Measurements from ENCODE around the gene PLK1.
A peak's percentile ranks its signal among the peaks of the same experiment; 100 is the strongest.
"Not testable (repeated sequence)": the region's sequence is repeated elsewhere in the genome, so short reads cannot be mapped to it uniquely, and the experiment has no call there.

The PLK1 gene

DNA sequence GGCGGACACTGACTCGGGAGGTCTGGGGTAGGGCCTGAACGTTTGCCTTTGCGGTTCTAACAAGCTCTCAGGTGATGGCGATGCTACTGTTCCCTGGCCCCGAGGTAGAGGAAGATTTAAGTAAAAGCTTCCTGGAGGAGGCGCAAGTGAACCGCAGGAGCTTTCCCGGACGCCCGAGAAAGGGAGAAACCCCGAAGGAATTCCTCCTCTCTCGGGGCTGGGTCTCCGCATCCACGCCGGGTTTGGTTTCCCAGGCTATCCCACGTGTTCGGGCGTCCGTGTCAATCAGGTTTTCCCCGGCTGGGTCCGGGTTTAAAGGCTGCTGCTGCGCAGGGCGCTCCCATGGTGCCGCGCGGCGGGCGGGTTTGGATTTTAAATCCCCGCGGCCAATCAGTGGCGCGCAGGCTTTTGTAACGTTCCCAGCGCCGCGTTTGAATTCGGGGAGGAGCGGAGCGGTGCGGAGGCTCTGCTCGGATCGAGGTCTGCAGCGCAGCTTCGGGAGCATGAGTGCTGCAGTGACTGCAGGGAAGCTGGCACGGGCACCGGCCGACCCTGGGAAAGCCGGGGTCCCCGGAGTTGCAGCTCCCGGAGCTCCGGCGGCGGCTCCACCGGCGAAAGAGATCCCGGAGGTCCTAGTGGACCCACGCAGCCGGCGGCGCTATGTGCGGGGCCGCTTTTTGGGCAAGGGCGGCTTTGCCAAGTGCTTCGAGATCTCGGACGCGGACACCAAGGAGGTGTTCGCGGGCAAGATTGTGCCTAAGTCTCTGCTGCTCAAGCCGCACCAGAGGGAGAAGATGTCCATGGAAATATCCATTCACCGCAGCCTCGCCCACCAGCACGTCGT is at the start of gene PLK1:
PLK1 (plus strand) TSS at position 460 of the 844 bp plus-strand sequence; CDS start at position 504, 44 bp downstream.
- H3K27me3 Mint-ChIP-seq, result no peaks in the 10 kb centered on the region
- peak within 1 kb of the TSS; percentile 8 for H3K27ac Mint-ChIP-seq
- H3K4me3 Mint-ChIP-seq, result peak within 1 kb of the TSS; percentile 84
- peaks cover 9% of the 10 kb centered on the region for H3K4me1 Mint-ChIP-seq
- no peaks in the 10 kb centered on the region for H3K9me3 Mint-ChIP-seq
- H3K36me3 Mint-ChIP-seq, result peaks cover 2% of the 10 kb centered on the region

DNA sequence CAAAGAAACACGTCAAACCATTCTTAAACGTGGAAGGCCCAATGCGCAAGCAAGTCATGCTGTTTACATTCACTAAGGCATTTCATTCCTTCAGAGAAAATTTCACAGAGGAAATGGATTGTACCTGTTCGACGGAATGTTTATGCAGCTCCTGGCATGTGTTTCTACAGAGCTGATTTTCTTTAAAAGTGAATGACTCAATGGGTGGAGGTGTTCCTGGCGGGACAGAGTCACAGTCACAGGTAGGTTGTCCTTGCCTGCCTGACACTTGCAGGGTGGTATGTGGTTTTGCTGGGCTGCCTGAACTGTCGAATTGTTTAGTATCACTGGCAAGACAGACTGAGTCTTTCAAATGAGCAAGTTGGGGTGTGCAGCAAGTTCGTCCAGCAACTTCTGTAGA is 49.2 kb upstream of the PLK1 start:
- Mint-ChIP-seq H3K27me3 (no peaks in the 10 kb centered on the region), H3K4me3 (no peak overlapping the region), H3K36me3 (peaks cover 10% of the 10 kb centered on the region), H3K27ac (no peak overlapping the region), H3K4me1 (peaks cover 20% of the 10 kb centered on the region), H3K9me3 (no peaks in the 10 kb centered on the region)

DNA sequence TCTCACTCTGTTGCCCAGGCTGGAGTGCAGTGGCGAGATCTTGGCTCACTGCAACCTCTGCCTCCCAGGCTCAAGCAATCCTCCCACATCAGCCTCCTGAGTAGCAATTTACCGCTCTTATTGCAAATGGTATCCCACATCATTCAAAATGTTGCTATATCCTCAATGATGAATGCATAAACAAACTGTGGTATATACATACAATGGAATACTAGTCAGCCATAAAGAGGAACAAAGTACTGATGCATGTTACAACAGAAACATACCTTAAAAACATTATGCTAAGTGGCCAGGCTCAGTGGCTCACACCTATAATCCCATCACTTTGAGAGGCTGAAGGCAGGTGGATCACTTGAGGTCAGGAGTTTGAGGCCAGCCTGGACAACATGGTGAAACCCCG is 46.8 kb upstream of the PLK1 start:
- not testable (repeated sequence) for H3K27me3 Mint-ChIP-seq, H3K4me3 Mint-ChIP-seq, H3K9me3 Mint-ChIP-seq, H3K27ac Mint-ChIP-seq
- peaks cover 15% of the 10 kb centered on the region for H3K36me3 Mint-ChIP-seq
- H3K4me1 Mint-ChIP-seq, result peaks cover 20% of the 10 kb centered on the region

DNA sequence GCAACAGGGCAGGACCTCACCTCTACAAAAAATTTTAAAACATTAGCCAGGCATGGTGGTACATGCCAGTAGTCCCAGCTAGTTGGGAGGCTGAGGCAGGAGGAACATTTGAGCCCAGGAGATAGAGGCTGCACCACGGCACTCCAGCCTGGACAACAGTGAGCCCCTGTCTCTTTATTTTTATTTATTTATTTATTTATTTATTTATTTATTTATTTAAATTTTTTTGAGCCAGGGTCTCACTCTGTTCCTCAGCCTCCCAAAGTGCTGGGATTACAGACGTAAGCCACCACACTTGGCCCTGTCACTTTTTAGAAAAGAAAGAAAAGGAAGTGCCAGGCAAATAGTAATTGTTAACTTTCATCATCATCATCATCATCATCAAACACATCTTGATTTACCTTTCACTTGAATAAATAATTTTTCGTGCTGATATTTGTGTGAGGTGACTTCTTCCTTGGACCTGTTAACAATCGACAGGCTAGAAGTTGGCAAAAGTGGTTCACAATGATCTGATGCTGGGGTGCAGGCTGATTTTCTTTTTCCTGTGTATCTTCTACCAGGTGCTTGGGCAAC is 44.1 kb upstream of the PLK1 start:
- no peaks in the 10 kb centered on the region for H3K9me3 Mint-ChIP-seq
- H3K27ac Mint-ChIP-seq, result no peak overlapping the region
- H3K4me3 Mint-ChIP-seq, result no peak overlapping the region
- peaks cover 26% of the 10 kb centered on the region for H3K4me1 Mint-ChIP-seq
- H3K36me3 Mint-ChIP-seq, result peaks cover 13% of the 10 kb centered on the region
- no peaks in the 10 kb centered on the region for H3K27me3 Mint-ChIP-seq

DNA sequence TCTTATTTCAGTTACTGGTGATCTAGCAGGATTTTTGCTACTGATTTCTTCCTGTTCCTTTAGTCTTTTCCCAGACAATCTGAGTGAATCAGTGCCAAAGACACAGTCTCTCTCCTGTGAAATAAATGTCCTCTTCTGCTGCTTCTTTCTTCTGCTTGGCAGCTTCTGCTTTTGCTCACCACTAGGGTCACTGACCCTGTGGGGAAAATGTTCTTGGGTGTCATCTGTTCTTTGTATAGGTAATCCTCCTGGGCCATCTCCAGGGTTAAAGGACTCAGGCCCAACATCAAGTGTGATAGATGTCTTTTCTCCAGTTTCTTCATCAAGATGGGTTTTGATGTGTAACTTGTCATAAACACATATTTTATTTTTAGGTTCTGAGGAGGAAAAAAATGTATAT is 42.7 kb upstream of the PLK1 start:
- no peaks in the 10 kb centered on the region for H3K9me3 Mint-ChIP-seq
- H3K27me3 Mint-ChIP-seq, result no peaks in the 10 kb centered on the region
- H3K4me1 Mint-ChIP-seq, result peaks cover 30% of the 10 kb centered on the region
- peak overlapping the region; percentile 25 for H3K27ac Mint-ChIP-seq
- no peak overlapping the region for H3K4me3 Mint-ChIP-seq
- peaks cover 10% of the 10 kb centered on the region for H3K36me3 Mint-ChIP-seq

DNA sequence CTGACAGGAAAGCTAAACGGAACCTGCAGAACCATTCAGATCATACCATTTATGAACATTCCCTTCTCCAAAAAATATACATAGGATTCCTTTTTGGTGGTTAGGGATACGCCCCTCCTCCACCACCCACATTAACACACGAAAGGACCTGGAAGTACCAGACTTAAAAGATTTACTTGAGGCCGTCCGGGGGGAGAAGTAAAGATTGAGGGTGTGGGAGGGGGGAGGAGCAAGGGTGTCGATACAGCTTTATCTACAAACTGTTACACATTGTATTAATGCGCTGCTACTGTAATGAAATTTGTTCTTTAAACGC is 38.1 kb upstream of the PLK1 start:
- peaks cover 10% of the 10 kb centered on the region for H3K36me3 Mint-ChIP-seq
- H3K27me3 Mint-ChIP-seq, result no peaks in the 10 kb centered on the region
- H3K9me3 Mint-ChIP-seq, result peaks cover 4% of the 10 kb centered on the region
- peak overlapping the region; percentile 97 for H3K27ac Mint-ChIP-seq
- peak overlapping the region; percentile 94 for H3K4me3 Mint-ChIP-seq
- peaks cover 27% of the 10 kb centered on the region for H3K4me1 Mint-ChIP-seq

DNA sequence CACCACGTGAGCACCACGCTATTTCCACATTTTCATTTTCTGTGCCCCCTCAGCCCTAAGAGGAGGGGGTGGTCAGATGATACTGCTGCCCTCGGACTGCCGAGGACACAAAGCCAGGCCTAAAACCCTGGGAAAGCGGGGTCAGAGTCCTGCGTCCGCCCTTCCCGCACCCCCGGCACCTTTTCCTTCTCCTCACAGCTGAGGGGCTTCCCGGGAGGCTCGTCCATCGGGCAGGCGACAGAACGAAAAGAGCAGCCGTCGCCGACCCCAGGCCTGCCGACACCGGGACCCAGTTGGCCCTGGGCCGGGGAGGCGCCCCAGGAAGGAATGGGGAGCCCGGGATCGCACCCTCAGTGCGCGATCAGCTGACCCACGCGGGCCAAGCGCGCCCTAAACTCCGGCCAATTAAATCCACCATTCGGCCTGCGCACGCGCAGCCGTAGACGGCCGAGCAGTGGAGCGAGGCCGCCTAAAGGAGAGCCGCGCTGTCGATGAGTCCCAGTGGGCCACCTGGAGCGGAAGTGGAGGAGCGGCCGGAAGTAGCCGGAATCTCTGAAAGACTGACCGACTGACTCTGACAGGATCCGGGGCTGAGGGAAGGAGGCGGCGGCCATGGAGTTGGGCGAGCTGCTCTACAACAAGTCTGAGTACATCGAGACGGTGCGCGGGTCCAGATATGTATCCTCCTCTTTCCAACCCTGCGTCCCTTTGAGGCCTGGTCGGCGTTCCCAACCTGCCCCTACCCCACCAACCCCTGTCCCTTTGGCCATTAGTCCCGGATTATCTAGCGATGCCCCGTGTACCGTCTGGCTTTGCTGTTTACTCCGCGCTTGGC is 37.5 kb upstream of the PLK1 start, which contains the start of the genes DCTN5 and PALB2:
DCTN5 (plus strand) TSS at position 536 of the 835 bp plus-strand sequence; CDS start at position 613, 77 bp downstream.
PALB2 (minus strand) TSS at position 380 of the 835 bp plus-strand sequence; CDS start at position 227, 153 bp downstream.
- H3K9me3 Mint-ChIP-seq, result peaks cover 5% of the 10 kb centered on the region
- H3K4me3 Mint-ChIP-seq, result peak within 1 kb of the TSS; percentile 94
- H3K36me3 Mint-ChIP-seq, result peaks cover 12% of the 10 kb centered on the region
- peak within 1 kb of the TSS; percentile 97 for H3K27ac Mint-ChIP-seq
- H3K4me1 Mint-ChIP-seq, result peaks cover 33% of the 10 kb centered on the region
- no peaks in the 10 kb centered on the region for H3K27me3 Mint-ChIP-seq

DNA sequence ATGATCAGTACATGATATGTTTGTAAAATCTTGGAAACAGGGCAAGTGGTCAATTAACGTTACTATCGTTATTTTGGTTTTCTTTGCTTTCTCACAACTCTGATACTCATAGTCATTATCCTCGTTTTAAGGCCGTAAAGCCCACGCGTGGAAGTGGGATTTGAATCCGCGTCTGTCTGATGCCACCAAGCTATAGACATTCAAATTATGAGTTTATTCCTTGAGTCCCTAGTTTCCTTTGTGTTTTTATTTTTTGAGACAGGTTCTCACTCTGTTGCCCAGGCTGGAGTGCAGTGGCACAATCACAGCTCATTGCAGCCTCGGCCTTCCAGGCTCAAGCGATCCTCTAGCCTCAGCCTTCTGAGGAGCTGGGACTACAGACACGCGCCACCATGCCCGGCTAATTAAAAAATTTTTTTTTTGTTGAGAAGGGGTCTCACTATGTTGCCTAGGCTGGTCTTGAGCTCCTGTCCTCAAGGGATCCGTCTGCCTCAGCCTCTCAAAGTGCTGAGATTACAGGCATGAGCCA is 36.4 kb upstream of the PLK1 start:
- H3K27ac Mint-ChIP-seq, result peak overlapping the region; percentile 97
- no peaks in the 10 kb centered on the region for H3K27me3 Mint-ChIP-seq
- H3K4me3 Mint-ChIP-seq, result peak overlapping the region; percentile 94
- H3K36me3 Mint-ChIP-seq, result peaks cover 19% of the 10 kb centered on the region
- H3K4me1 Mint-ChIP-seq, result peaks cover 42% of the 10 kb centered on the region
- H3K9me3 Mint-ChIP-seq, result peaks cover 5% of the 10 kb centered on the region

DNA sequence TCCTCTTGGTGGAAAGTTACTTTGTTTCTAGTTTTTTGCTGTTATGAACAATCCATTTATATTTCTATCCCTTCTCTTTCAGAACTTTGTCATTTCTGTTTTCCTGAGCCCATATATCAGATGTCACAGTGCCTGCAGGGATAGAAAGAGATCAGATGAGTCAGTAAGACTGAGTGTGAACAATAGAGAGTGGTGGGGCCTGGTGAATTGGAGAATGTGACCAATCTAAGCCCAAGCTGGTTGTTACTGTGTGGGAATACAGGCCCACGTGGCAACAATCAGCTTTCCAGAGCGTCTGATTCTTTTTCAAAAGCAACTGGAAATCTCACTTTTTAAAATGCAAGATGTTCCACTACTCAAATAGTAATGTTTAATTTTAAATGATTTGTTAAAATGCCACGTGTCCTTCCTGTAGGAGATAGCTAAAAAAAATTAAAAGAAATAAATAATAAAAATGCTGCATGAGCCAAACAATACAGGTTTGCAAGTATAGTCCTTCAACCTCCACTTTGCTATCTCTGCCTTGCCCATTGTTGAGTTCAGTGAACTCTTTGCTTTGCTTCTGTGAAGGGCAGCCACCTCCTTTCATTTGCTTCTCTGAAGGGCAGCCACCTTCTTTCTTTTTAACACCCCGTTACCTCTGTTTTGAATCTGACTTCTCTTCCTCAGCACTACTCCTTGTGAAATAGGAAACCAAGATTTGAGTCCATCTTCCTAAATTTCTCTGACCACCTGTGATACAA is 27.8 kb upstream of the PLK1 start:
- Mint-ChIP-seq H3K4me3 (peak overlapping the region; percentile 1), H3K4me1 (peaks cover 46% of the 10 kb centered on the region), H3K36me3 (peaks cover 45% of the 10 kb centered on the region), H3K27me3 (no peaks in the 10 kb centered on the region), H3K27ac (no peak overlapping the region), H3K9me3 (no peaks in the 10 kb centered on the region)

DNA sequence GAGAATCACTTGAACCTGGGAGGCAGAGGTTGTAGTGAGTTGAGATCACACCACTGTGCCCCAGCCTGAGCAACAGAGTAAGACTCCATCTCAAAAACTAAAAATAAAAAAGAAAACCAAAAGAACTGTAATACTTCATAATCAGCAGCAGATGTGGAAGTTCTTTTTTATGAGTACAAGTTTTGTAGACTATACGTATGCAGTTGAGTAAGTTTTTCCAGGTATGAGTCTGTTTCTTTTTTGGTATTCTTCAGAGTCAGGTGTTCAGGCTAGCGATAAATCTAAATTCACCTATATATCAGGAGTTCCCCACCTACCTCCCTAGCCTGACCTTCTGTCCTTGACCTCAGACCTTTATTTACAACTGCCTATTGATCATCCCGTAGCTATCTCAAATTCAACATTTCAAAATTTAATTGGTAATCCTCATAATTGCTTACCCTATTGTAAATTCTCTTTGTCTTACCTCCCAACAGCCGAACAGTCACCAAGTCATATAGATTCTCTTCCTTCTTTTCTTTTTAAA is 26.7 kb upstream of the PLK1 start:
- Mint-ChIP-seq H3K9me3 (no peaks in the 10 kb centered on the region), H3K4me3 (peak overlapping the region; percentile 24), H3K36me3 (peaks cover 35% of the 10 kb centered on the region), H3K27ac (peak overlapping the region; percentile 86), H3K4me1 (peaks cover 34% of the 10 kb centered on the region), H3K27me3 (no peaks in the 10 kb centered on the region)

DNA sequence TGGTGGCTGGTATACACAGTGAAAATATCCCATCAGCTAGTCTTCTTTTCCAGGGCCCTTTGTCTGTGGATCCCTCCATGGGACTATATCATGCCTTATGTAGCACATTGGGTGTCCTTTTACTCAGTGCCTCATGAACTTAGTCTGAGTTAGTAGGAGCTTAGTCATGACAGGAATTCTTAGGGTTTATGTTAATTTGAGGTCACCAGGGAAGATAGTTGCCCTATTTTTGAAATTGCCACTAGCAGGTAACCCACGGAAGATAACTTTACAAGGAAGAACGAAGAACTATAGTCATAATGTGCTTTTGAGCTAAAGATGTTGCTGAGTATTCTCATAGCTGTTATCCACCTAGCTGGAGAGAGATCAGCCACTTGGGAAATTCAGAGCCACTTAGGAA is 14.8 kb upstream of the PLK1 start:
- H3K27me3 Mint-ChIP-seq, result no peaks in the 10 kb centered on the region
- peaks cover 23% of the 10 kb centered on the region for H3K36me3 Mint-ChIP-seq
- H3K4me3 Mint-ChIP-seq, result no peak overlapping the region
- H3K27ac Mint-ChIP-seq, result no peak overlapping the region
- no peaks in the 10 kb centered on the region for H3K4me1 Mint-ChIP-seq
- H3K9me3 Mint-ChIP-seq, result no peaks in the 10 kb centered on the region

DNA sequence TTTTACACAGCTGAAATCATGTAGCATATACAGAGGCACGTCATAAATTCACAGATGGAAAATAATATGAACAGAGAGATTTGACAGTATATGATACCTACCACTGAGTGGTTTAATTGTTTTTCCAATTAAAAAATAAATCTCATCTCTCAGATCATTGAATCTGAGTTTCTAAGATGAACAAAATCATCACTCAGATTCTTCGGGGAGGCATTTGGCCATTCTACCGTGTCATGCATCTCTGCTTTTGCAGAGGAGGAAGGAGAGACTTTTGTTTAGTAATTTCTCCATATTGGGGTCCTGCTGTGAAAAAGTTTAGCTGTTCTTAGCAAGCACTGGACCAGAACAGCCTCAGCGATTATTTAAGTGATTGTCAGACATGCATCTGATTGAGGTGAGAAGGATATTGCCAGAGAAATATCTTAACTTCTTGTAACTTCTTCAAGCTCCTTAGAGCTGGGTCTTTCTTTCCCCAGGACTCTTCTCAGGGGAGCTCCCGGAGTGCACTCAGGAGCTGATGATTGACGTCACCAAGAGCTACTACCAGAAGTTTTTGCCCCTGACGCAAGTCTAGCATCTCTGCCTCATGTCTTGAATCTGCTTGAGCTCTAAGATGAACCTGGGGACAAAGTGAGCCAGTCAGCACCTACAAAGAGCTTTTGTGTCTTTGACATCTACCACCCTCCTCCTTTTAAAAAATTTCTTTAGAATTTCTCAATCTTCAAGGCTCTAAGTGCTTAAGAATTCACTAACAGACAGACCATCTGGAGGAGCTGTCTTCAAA is 11.9 kb upstream of the PLK1 start:
- Mint-ChIP-seq H3K27ac (no peak overlapping the region), H3K4me3 (no peak overlapping the region), H3K36me3 (peaks cover 15% of the 10 kb centered on the region)

DNA sequence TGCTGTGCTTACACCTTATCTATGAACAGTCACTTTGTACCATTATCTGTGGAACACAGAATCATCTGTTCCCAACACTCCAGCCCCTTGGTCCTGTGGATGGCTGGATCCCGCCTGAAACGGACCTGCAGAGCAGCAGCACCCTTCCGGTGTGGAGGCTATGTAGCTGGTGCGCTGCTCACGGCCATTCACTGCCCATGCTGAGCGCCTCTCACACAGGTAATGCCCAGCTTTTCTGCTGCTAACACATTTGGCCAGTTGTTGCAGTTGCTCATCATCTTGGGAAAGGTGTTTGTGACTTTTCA is 11.4 kb upstream of the PLK1 start:
- H3K27ac Mint-ChIP-seq, result no peak overlapping the region
- H3K36me3 Mint-ChIP-seq, result peaks cover 13% of the 10 kb centered on the region
- H3K4me1 Mint-ChIP-seq, result peaks cover 6% of the 10 kb centered on the region
- H3K27me3 Mint-ChIP-seq, result no peaks in the 10 kb centered on the region
- no peak overlapping the region for H3K4me3 Mint-ChIP-seq
- no peaks in the 10 kb centered on the region for H3K9me3 Mint-ChIP-seq

More for the DNA sequence above, 11.9 kb upstream of the PLK1 start:
- peaks cover 6% of the 10 kb centered on the region for H3K4me1 Mint-ChIP-seq
- H3K27me3 Mint-ChIP-seq, result no peaks in the 10 kb centered on the region
- H3K9me3 Mint-ChIP-seq, result no peaks in the 10 kb centered on the region

DNA sequence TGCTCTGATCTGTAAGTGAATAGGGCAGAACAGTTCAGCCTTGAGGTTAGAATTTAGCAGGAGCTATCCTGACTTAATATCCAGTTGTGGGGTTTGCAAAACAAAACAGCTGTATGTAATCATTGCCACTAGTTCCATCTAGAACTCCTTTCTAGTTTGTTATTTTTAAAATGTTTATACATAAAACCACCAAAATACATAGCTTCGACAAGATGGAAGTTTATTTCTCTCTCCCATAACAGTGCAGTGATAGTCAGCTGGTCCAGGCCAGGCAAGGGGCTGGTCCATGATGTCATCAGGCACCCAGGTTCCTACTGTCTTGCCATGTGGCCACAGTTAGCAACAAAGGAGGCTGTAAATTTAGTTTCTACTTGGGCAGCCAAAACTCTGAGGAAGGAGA is 10.5 kb upstream of the PLK1 start:
- peaks cover 13% of the 10 kb centered on the region for H3K36me3 Mint-ChIP-seq
- no peak overlapping the region for H3K4me3 Mint-ChIP-seq
- H3K4me1 Mint-ChIP-seq, result peaks cover 6% of the 10 kb centered on the region
- no peaks in the 10 kb centered on the region for H3K9me3 Mint-ChIP-seq
- H3K27ac Mint-ChIP-seq, result peak overlapping the region; percentile 11
- no peaks in the 10 kb centered on the region for H3K27me3 Mint-ChIP-seq
